Body of pancreas (tissue), 4 donors: ENCODE results near the gene CFAP54. TPM values are rescaled to one million over a fixed set of nuclear protein-coding genes. Genes with fewer than 3 reads are reported as not detected.

Source experiments
- ATAC-seq: fragments of 150-250 bp; one replicate; pipeline ENCODE4 v1.9.1; 2016
- DNase-seq, 4 donors: peaks; one replicate each; pipeline ENCODE4 v3.0.0-alpha.2; 2019
- H3K27ac ChIP-seq, 4 donors: fragments of 200-600 bp; sonication (generic); 1 replicate in 3 of 4; 2 replicates in 1 of 4; pipeline versions ENCODE4 v1.5.1 to v1.6.1; 2016 to 2019; ENCODE audit warnings: mild to moderate bottlenecking in 1 of 4, mixed read lengths in 1 of 4, moderate library complexity in 1 of 4
- H3K27me3 ChIP-seq, 2 donors: fragments of 200-600 bp; sonication (generic); one replicate each; pipeline ENCODE4 v1.6.0; 2016; ENCODE audit warnings: mild to moderate bottlenecking in 1 of 2
- H3K36me3 ChIP-seq, 2 donors: fragments of 200-600 bp; sonication (generic); replicated peaks in 1 of 2; 2 replicates each; pipeline ENCODE4 v1.5.1; 2016; ENCODE audit warnings: low read depth in 2 of 2; ENCODE audit not compliant: insufficient read depth in 1 of 2
- H3K4me1 ChIP-seq: fragments of 200-600 bp; sonication (generic); one replicate; pipeline ENCODE4 v1.6.0; 2016
- H3K4me3 ChIP-seq, 2 donors: fragments of 200-600 bp; sonication (generic); 1 replicate in 1 of 2; 2 replicates in 1 of 2; pipeline ENCODE4 v1.5.1; 2016 to 2019
- H3K9me3 ChIP-seq, 3 donors: fragments of 200-600 bp; sonication (generic); 1 replicate in 2 of 3; 2 replicates in 1 of 3; pipeline ENCODE4 v1.5.1; 2016
- POLR2A ChIP-seq, 3 donors: fragments of 450-650 bp; IDR thresholded peaks; one replicate each; pipeline ENCODE4 v1.6.1; 2016; ENCODE audit warnings: antibody characterized with exemption in 3 of 3, mild to moderate bottlenecking in 2 of 3
- WGBS, 2 donors: methylation state at CpG; one replicate each; pipeline ENCODE4 v1.1.5; 2017; 5-methylcytosine and 5-hydroxymethylcytosine counted together
- intact Hi-C: fragments of 100-400 bp; cut with DNase I; formaldehyde crosslinking; loops from one replicate; pipeline ENCODE4 v1.15.1; 2023
- total RNA-seq, 2 donors: library from RNA; depleted of rRNA; stranded (reverse); fragments of >200 nt; gene quantifications; one replicate each; pipeline ENCODE4 v1.1.0, GENCODE V29; 2016
- TF ChIP-seq, protein P1 (sequence below), 7 experiments: fragments of 450-650 bp in 4 of 7; fragments of 200-600 bp in 3 of 7; sonication (generic) in 3 of 7; IDR thresholded peaks; one replicate each; pipeline ENCODE4 v1.5.1; 2016 to 2019; ENCODE audit warnings: antibody characterized with exemption in 7 of 7

CFAP54 gene
- total RNA-seq, 2 donors from 2014 or later, result 0.52 TPM; not detected in 1

DNA sequence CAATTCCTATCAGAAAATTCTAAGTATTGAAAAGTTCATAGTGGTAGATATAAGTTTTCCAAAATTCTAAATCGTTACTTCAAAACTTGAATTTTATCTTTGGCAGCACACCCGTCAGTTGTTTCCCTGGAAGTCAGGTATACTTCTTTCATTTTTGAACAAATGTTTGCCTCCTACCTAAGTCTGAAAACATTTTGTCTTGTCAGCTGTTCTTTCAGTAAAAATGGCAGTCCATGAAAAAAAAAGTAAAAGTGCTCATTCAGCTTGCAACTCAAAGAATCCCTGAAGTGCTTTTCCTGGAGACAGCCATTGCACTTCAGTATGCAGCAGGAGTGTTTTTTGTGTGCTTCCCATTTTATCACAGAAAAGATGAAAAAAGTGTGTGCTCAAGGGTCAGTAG lies 287.5 kb downstream of the CFAP54 start:
- Histone ChIP-seq H3K4me1 (no peaks in the 10 kb centered on the region), H3K27ac (no peak overlapping the region), H3K9me3 (no peaks in the 10 kb centered on the region), H3K4me3 (no peak overlapping the region), H3K36me3 (no peaks in the 10 kb centered on the region), H3K27me3 (no peaks in the 10 kb centered on the region)
- DNase-seq, result no peak
- no peak for ATAC-seq
- 63 to 68% methylated on average over 2 of the region's 2 CpGs for WGBS, 2 donors
- intact Hi-C loops, result no loop called here
- TF ChIP-seq POLR2A (IDR thresholded peaks at IDR 0.05), result no peak
- TF ChIP-seq, protein P1, sequence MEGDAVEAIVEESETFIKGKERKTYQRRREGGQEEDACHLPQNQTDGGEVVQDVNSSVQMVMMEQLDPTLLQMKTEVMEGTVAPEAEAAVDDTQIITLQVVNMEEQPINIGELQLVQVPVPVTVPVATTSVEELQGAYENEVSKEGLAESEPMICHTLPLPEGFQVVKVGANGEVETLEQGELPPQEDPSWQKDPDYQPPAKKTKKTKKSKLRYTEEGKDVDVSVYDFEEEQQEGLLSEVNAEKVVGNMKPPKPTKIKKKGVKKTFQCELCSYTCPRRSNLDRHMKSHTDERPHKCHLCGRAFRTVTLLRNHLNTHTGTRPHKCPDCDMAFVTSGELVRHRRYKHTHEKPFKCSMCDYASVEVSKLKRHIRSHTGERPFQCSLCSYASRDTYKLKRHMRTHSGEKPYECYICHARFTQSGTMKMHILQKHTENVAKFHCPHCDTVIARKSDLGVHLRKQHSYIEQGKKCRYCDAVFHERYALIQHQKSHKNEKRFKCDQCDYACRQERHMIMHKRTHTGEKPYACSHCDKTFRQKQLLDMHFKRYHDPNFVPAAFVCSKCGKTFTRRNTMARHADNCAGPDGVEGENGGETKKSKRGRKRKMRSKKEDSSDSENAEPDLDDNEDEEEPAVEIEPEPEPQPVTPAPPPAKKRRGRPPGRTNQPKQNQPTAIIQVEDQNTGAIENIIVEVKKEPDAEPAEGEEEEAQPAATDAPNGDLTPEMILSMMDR (IDR thresholded peaks at IDR 0.05), result no peak

DNA sequence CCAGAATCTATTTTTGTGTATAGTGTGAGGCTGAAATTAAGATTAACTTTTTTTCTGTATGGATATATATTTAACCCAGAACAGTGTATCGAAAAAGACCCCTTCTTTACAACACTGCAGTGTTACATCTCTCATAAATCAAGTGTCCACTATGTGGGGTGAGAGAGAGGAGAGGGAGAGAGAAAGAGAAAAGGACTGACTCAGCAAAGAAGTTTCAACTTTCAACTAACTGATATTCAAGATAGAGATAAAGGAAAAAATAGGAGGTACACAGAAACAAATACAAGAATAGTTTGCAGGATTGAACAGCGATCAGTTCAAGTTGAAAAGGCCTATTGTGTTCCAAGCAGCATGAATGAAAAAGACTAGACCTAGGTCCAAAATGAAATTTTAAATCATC lies 291.0 kb downstream of the CFAP54 start:
- Histone ChIP-seq H3K27ac (no peak overlapping the region), H3K9me3 (no peaks in the 10 kb centered on the region), H3K4me1 (no peaks in the 10 kb centered on the region), H3K27me3 (no peaks in the 10 kb centered on the region), H3K36me3 (no peaks in the 10 kb centered on the region), H3K4me3 (no peak overlapping the region)
- no peak for TF ChIP-seq POLR2A (IDR thresholded peaks at IDR 0.05)
- TF ChIP-seq, protein P1 (IDR thresholded peaks at IDR 0.05), result no peak
- 54 to 73% methylated on average over 2 of the region's 2 CpGs for WGBS, 2 donors
- intact Hi-C loops, result no loop called here
- no peak for ATAC-seq
- no peak for DNase-seq

DNA sequence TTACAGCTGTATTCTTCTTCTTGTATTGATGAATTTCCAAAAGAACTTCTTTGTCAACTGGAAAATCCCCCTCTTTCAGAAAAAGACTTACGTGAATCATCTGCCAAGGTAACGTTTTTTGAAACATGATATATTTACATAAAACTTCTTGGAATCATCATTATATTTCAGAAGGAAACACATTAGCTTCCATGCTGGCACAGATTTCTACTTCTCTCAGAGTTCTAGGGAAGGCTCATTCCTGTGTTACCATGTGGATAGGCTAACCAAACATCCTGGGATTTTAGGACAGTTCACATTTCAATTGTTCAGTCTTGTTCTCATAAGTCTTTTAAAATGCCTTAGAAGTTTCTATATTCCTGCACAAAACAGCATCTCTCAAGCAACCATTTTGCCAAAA lies 297.4 kb downstream of the CFAP54 start:
- Histone ChIP-seq H3K36me3 (no peaks in the 10 kb centered on the region), H3K27me3 (no peaks in the 10 kb centered on the region), H3K4me1 (no peaks in the 10 kb centered on the region), H3K9me3 (no peaks in the 10 kb centered on the region), H3K4me3 (no peak overlapping the region), H3K27ac (no peak overlapping the region)
- WGBS, 2 donors, result 26 to 27% methylated on average over 2 of the region's 2 CpGs
- no peak for ATAC-seq
- DNase-seq, result no peak
- intact Hi-C loops, result no loop called here
- no peak for TF ChIP-seq POLR2A (IDR thresholded peaks at IDR 0.05)
- TF ChIP-seq, protein P1 (IDR thresholded peaks at IDR 0.05), result no peak

DNA sequence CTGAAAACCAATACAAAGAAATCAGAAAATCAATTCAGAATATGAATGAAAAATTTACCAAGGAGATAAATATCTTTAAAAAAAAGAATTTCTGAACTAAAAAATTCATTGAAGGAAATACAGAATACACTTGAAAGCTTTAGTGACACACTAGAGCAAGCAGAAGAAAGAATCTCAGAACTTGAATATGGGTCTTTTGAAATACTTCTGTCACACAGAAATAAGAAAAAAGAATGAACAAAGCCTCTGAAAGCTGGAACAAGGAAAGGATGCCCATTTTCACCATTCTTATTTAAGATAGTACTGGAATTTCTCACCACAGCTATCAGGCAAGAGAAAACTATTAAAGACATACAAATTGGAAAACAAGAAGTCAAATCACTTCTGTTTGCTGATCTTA lies 314.6 kb downstream of the CFAP54 start:
- Histone ChIP-seq H3K27ac (no peak overlapping the region), H3K36me3 (no peaks in the 10 kb centered on the region), H3K4me1 (no peaks in the 10 kb centered on the region), H3K27me3 (no peaks in the 10 kb centered on the region), H3K4me3 (no peak overlapping the region), H3K9me3 (peaks cover 0 to 6% (median 0%) of the 10 kb centered on the region in 3 donors)
- TF ChIP-seq POLR2A (IDR thresholded peaks at IDR 0.05), result no peak
- TF ChIP-seq, protein P1 (IDR thresholded peaks at IDR 0.05), result no peak
- ATAC-seq (no peak), DNase-seq (no peak)
- intact Hi-C loops, result no loop called here

DNA sequence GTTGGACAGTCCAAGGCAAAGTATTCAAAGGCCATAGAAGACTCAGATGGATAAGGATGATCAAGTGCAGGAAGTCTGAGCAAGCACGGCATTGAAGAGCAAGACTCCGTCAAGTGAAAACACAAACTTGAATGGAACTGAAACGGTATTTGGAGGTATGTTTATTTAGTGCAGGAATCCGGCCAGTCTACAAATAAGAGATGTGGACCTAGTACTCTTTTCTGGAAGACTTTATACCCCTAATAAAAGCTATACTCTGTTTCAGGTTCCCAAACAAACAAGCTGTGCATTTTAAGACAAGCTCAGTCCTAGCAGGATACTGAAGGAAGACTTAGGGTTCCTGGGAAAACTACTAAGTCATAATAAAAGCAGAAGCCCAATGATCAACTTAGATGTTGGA lies 316.9 kb downstream of the CFAP54 start:
- Histone ChIP-seq H3K27me3 (no peaks in the 10 kb centered on the region), H3K36me3 (no peaks in the 10 kb centered on the region), H3K9me3 (peaks cover 0 to 6% (median 0%) of the 10 kb centered on the region in 3 donors), H3K27ac (no peak overlapping the region), H3K4me3 (no peak overlapping the region), H3K4me1 (no peaks in the 10 kb centered on the region)
- WGBS, 2 donors, result 51 to 62% methylated on average over 4 of the region's 4 CpGs
- ATAC-seq, result no peak
- TF ChIP-seq, protein P1 (IDR thresholded peaks at IDR 0.05), result no peak
- TF ChIP-seq POLR2A (IDR thresholded peaks at IDR 0.05), result no peak
- DNase-seq, result no peak
- intact Hi-C loops, result no loop called here
